ENCODE results near the gene TSPAN6. TPM values are rescaled to one million over a fixed set of nuclear protein-coding genes. Genes with fewer than 3 reads are reported as not detected.

The TSPAN6 gene
- total RNA-seq, 1 donor from 2014 or later, result 71.4 TPM

DNA sequence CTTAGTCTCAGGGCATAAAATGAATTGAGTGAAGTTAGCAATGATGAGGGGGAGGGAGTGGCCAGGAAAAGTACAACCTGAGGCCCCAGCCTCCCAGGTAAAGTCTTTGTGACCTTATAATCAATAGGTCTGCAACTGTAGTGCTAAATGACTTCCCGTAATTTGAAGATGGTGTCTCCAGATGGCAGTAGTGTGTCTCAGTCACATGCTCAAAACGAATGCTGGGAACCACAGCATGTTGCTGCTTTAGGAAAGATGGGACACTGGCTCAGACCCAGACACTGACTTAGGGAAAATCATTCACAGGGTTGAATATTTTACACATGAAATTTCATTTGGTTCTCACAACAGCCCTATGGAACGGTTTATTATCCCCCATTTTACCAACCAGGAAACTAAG is 17.7 kb upstream of the TSPAN6 start:
- Mint-ChIP-seq H3K27ac (ENCODE audit: unreplicated experiment) (no peak overlapping the region), H3K27me3 (ENCODE audit: low read depth) (no peaks in the 10 kb centered on the region), H3K4me1 (peaks cover 8% of the 10 kb centered on the region), H3K4me3 (no peak overlapping the region), H3K36me3 (ENCODE audit: low read depth) (peaks cover 3% of the 10 kb centered on the region), H3K9me3 (peaks cover 16% of the 10 kb centered on the region)
- no peak for DNase-seq (ENCODE audit: low read depth, low spot score)
- TF ChIP-seq, protein P1, sequence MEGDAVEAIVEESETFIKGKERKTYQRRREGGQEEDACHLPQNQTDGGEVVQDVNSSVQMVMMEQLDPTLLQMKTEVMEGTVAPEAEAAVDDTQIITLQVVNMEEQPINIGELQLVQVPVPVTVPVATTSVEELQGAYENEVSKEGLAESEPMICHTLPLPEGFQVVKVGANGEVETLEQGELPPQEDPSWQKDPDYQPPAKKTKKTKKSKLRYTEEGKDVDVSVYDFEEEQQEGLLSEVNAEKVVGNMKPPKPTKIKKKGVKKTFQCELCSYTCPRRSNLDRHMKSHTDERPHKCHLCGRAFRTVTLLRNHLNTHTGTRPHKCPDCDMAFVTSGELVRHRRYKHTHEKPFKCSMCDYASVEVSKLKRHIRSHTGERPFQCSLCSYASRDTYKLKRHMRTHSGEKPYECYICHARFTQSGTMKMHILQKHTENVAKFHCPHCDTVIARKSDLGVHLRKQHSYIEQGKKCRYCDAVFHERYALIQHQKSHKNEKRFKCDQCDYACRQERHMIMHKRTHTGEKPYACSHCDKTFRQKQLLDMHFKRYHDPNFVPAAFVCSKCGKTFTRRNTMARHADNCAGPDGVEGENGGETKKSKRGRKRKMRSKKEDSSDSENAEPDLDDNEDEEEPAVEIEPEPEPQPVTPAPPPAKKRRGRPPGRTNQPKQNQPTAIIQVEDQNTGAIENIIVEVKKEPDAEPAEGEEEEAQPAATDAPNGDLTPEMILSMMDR (conservative IDR thresholded peaks at IDR 0.05), result no peak

DNA sequence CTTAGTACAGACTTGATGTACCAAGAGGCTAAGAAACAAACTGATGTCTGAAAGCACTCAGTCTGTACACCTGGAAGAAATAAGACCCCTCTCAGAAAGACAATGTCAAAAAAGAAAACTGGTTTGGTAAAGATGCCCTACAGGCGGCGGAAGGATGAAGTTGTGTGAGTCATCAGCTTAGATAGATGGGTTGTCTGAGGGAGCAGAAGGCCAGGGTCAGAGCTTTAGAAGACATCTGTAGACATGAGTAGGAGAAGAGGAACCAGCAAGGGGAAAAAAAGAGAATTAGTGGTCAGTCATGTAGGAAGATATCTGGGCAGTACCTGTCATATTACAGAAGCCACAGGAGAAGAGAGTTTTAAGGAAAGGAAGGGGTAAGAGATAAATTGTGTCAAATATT is 15.7 kb upstream of the TSPAN6 start:
- TF ChIP-seq, protein P1 (conservative IDR thresholded peaks at IDR 0.05), result no peak
- H3K4me3 Mint-ChIP-seq, result no peak overlapping the region
- H3K36me3 Mint-ChIP-seq (ENCODE audit: low read depth), result peaks cover 3% of the 10 kb centered on the region
- H3K27me3 Mint-ChIP-seq (ENCODE audit: low read depth), result no peaks in the 10 kb centered on the region
- no peak overlapping the region for H3K27ac Mint-ChIP-seq (ENCODE audit: unreplicated experiment)
- H3K4me1 Mint-ChIP-seq, result peaks cover 16% of the 10 kb centered on the region
- no peak for DNase-seq (ENCODE audit: low read depth, low spot score)
- peaks cover 14% of the 10 kb centered on the region for H3K9me3 Mint-ChIP-seq

DNA sequence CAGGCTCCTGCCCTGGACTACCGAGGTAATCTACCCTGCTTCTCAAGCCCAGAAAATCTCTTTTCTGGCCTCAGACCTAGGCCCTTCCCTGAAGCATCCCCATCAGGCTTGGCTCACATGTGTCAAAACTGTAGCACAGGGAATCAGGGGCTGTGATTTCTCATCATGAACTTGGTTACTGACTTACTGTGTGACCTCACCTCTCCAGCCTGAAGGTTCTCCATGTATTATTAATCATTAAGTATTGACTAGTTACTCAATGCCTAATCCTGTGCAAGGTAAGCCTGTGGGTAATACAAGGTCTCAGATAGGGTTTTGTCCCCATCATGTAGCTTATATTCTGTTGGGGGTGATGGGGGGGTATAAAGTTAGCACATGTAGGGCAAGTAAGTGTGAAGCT is 14.2 kb upstream of the TSPAN6 start:
- Mint-ChIP-seq H3K36me3 (ENCODE audit: low read depth) (peaks cover 3% of the 10 kb centered on the region), H3K27ac (ENCODE audit: unreplicated experiment) (no peak overlapping the region), H3K9me3 (peaks cover 10% of the 10 kb centered on the region), H3K4me1 (peaks cover 16% of the 10 kb centered on the region), H3K4me3 (no peak overlapping the region), H3K27me3 (ENCODE audit: low read depth) (no peaks in the 10 kb centered on the region)
- DNase-seq (ENCODE audit: low read depth, low spot score), result no peak
- TF ChIP-seq, protein P1 (conservative IDR thresholded peaks at IDR 0.05), result no peak

DNA sequence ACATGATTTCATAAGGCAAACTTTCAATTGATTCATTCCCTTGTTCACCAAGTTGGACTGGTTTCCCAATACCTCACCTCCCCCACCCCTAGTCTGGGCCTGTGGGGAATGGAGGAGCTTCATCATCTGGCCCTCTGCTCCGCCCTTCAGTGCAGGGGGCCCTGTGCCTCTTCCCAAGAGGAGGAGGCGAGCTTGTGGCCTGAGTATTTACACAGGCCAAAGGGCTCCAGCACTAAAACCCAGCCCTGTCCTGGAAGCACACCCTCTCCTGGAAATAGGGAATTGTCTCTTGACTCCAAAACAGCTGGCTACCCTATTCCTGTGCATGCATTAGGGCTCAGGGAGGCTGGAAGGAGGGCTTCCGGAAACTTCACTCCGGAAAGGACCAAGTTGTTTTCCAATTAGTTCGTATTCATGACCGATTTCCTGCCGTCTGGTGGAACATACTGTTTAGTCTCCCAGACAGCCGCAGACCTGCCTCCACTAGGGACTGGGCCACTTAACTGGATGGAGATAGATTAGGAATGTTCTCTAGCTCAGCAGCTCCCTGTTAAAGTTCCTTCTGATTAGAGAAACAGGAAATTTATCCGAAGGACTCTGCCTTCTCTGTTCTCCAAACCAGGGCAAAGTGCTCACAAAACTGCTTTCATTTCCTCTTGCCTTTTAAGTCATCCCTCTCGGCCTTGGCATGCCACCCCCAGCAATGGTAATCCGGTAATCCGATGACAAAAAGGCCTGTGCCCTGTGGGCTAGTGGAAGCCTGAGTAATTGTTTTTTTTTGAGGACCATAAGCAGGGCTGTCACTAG is 13.1 kb upstream of the TSPAN6 start:
- no peak for DNase-seq (ENCODE audit: low read depth, low spot score)
- peaks cover 3% of the 10 kb centered on the region for H3K36me3 Mint-ChIP-seq (ENCODE audit: low read depth)
- peaks cover 10% of the 10 kb centered on the region for H3K9me3 Mint-ChIP-seq
- no peaks in the 10 kb centered on the region for H3K27me3 Mint-ChIP-seq (ENCODE audit: low read depth)
- no peak overlapping the region for H3K4me3 Mint-ChIP-seq
- H3K4me1 Mint-ChIP-seq, result peaks cover 16% of the 10 kb centered on the region
- no peak overlapping the region for H3K27ac Mint-ChIP-seq (ENCODE audit: unreplicated experiment)
- TF ChIP-seq, protein P1 (conservative IDR thresholded peaks at IDR 0.05), result no peak

DNA sequence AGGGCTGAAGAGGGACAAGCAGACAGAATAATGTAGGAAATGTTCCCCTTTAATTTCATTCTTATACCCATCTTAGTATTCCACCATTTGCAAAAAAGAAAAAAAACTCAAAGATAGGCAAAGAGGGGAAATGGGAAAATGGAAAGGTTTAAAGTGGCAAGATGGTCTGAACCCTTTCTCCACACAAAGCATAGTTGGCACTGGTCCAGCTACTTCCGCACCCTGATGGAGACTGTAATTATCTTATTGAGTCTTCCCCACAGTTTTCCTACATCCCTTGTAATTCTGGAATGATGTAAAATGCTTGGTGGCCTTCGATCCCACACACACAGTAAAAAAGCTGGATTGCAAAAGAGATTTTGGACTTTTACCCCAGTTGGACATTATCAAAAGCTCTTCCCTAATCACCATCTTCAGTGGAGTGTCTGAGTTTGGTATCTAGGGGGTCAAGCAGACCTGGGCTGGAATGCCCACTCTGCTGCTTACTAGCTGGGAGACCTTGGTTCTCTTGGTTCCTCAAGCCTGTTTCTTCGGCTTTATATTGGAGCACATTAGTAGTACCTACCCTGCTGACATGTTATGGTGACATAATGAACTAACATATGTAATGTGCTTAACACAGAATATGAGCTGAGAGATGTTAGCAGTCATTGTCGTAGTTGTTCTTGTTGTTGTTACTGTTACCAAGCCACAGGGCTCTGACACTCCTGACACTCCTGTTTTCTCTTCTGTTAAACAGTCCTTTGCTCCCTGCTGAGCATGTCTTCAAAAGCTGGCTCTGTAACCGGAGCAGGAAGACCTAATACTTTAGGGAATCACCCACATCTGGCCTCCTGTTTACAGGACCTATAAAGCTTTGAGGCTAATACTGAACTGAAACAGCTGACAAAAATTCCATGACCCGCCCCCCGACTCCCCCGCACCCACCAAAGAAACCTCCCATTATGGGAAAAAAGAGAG is 12.1 kb upstream of the TSPAN6 start:
- Mint-ChIP-seq H3K4me3 (no peak overlapping the region), H3K9me3 (peaks cover 10% of the 10 kb centered on the region), H3K27me3 (ENCODE audit: low read depth) (no peaks in the 10 kb centered on the region), H3K27ac (ENCODE audit: unreplicated experiment) (no peak overlapping the region), H3K4me1 (peaks cover 19% of the 10 kb centered on the region), H3K36me3 (ENCODE audit: low read depth) (peaks cover 3% of the 10 kb centered on the region)
- DNase-seq (ENCODE audit: low read depth, low spot score), result no peak
- TF ChIP-seq, protein P1 (conservative IDR thresholded peaks at IDR 0.05), result no peak
